IPS-18c (cell line): ENCODE results near the gene PCDH1.
"Not testable (repeated sequence)": the region's sequence is repeated elsewhere in the genome, so short reads cannot be mapped to it uniquely, and the experiment has no call there.

ENCODE experiments used
- H3K4me3 ChIP-seq: 2 replicates; pipeline ENCODE4 v1.7.0; 2013; ENCODE audit warnings: low read depth, mild to moderate bottlenecking, low read length, moderate library complexity; ENCODE audit not compliant: insufficient read depth
- H3K9me3 ChIP-seq: one replicate; pipeline ENCODE4 v1.6.1; 2013; ENCODE audit warnings: mild to moderate bottlenecking, low read length, moderate library complexity; ENCODE audit not compliant: control insufficient read depth, insufficient read depth

The PCDH1 gene

GRCh38 chr5:141878186-141878710 is at the start of gene PCDH1:
Gene PCDH1, minus strand, starts transcription at chr5:141878410. Its CDS starts 148 bp downstream, at chr5:141878262.
- Histone ChIP-seq H3K9me3 (no peaks in the 10 kb centered on the region), H3K4me3 (peak within 1 kb of the TSS; percentile 90)

- no peaks in the 10 kb centered on the region for H3K9me3 ChIP-seq
- no peak overlapping the region for H3K4me3 ChIP-seq
Observed at GRCh38 chr5:141926434-141926833, 48.2 kb upstream of the PCDH1 start.

GRCh38 chr5:141923448-141924313 is 45.5 kb upstream of the PCDH1 start, which contains the start of gene DELE1:
Gene DELE1, plus strand, starts transcription at chr5:141923871. Its CDS starts 71 bp downstream, at chr5:141923942.
- no peaks in the 10 kb centered on the region for H3K9me3 ChIP-seq
- H3K4me3 ChIP-seq: peak within 1 kb of the TSS; percentile 91

- H3K4me3 ChIP-seq: peak overlapping the region; percentile 91
- H3K9me3 ChIP-seq: not testable (repeated sequence)
Observed at GRCh38 chr5:141922827-141923447, 44.7 kb upstream of the PCDH1 start.

GRCh38 chr5:141920771-141921170 is 42.6 kb upstream of the PCDH1 start:
- Histone ChIP-seq H3K4me3 (no peak overlapping the region), H3K9me3 (no peaks in the 10 kb centered on the region)

GRCh38 chr5:141919218-141920119 is 41.3 kb upstream of the PCDH1 start:
- Histone ChIP-seq H3K9me3 (no peaks in the 10 kb centered on the region), H3K4me3 (no peak overlapping the region)

- Histone ChIP-seq H3K4me3 (no peak overlapping the region), H3K9me3 (no peaks in the 10 kb centered on the region)
Observed at GRCh38 chr5:141917760-141918159, 39.5 kb upstream of the PCDH1 start.

- no peak overlapping the region for H3K4me3 ChIP-seq
- H3K9me3 ChIP-seq: no peaks in the 10 kb centered on the region
Observed at GRCh38 chr5:141916522-141916921, 38.3 kb upstream of the PCDH1 start.

- no peak overlapping the region for H3K4me3 ChIP-seq
- H3K9me3 ChIP-seq: no peaks in the 10 kb centered on the region
Observed at GRCh38 chr5:141915881-141916336, 37.7 kb upstream of the PCDH1 start.

GRCh38 chr5:141914797-141915196 is 36.6 kb upstream of the PCDH1 start:
- Histone ChIP-seq H3K9me3 (no peaks in the 10 kb centered on the region), H3K4me3 (no peak overlapping the region)

GRCh38 chr5:141914199-141914743 is 36.1 kb upstream of the PCDH1 start:
- peak overlapping the region; percentile 53 for H3K4me3 ChIP-seq

GRCh38 chr5:141913560-141914198 is 35.5 kb upstream of the PCDH1 start:
- Histone ChIP-seq H3K9me3 (no peaks in the 10 kb centered on the region), H3K4me3 (peak overlapping the region; percentile 53)

More at GRCh38 chr5:141914199-141914743, 36.1 kb upstream of the PCDH1 start:
- no peaks in the 10 kb centered on the region for H3K9me3 ChIP-seq

- Histone ChIP-seq H3K9me3 (no peaks in the 10 kb centered on the region), H3K4me3 (no peak overlapping the region)
Observed at GRCh38 chr5:141910271-141910673, 32.1 kb upstream of the PCDH1 start.

GRCh38 chr5:141909212-141909611 is 31.0 kb upstream of the PCDH1 start:
- no peaks in the 10 kb centered on the region for H3K9me3 ChIP-seq

GRCh38 chr5:141908796-141909195 is 30.6 kb upstream of the PCDH1 start:
- Histone ChIP-seq H3K4me3 (no peak overlapping the region), H3K9me3 (no peaks in the 10 kb centered on the region)

More at GRCh38 chr5:141909212-141909611, 31.0 kb upstream of the PCDH1 start:
- no peak overlapping the region for H3K4me3 ChIP-seq

- no peaks in the 10 kb centered on the region for H3K9me3 ChIP-seq
- H3K4me3 ChIP-seq: no peak overlapping the region
Observed at GRCh38 chr5:141906972-141907371, 28.8 kb upstream of the PCDH1 start.
